ENCODE results near the gene RNASEH2A.

DNA sequence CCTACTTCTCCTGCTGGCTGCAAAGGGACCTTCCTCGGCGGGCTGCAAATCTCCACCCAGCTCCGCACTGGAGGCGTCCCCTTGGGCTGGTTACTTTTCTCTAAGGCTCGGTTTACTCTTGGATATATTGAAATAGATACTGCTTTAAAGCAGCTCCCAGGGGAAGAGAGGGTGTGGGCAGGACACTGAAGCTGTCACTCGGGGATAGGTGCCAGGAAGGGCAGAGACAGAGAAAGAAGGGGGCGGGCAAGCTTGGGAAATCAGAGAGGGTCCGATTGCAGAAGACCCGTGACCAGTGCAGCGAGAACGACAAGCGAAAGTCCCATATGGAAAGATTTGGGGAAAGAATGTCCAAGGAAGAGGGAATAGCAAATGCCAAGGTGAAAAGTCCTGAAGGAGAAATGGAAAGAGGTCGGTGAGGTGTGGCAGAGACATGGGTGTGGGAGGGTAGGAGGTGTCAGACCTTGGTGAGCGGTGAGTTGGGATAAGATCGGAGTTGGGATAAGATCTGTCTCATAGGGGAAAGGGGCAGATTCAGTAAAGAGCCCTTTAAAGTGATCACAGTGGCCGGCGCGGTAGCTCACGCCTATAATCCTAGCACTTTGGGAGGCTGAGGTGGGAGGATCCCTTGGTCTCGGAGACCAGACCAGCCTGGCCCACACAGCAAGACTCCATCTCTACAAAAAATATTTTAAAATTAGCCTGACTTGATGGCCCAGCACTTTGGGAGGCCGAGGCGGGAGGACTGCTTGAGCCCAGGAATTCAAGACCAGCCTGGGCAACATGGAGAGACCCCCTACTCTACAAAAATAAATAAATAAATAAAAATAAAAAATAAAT lies 3.9 kb upstream of the RNASEH2A start:
- TF ChIP-seq, protein P1, sequence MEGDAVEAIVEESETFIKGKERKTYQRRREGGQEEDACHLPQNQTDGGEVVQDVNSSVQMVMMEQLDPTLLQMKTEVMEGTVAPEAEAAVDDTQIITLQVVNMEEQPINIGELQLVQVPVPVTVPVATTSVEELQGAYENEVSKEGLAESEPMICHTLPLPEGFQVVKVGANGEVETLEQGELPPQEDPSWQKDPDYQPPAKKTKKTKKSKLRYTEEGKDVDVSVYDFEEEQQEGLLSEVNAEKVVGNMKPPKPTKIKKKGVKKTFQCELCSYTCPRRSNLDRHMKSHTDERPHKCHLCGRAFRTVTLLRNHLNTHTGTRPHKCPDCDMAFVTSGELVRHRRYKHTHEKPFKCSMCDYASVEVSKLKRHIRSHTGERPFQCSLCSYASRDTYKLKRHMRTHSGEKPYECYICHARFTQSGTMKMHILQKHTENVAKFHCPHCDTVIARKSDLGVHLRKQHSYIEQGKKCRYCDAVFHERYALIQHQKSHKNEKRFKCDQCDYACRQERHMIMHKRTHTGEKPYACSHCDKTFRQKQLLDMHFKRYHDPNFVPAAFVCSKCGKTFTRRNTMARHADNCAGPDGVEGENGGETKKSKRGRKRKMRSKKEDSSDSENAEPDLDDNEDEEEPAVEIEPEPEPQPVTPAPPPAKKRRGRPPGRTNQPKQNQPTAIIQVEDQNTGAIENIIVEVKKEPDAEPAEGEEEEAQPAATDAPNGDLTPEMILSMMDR (IDR thresholded peaks at IDR 0.05 in 8 of 11, conservative IDR thresholded peaks at IDR 0.05 in 3 of 11) = no peak
- TF ChIP-seq POLR2A (IDR thresholded peaks at IDR 0.05) = no peak
- no peak for TF ChIP-seq POLR2AphosphoS5 (IDR thresholded peaks at IDR 0.05)
